HEK293 (cell line): Measurements from ENCODE around the gene LRPPRC.

ENCODE experiments used
- CTCF ChIP-seq: fragments of 450-650 bp; formaldehyde crosslinking; IDR thresholded peaks from 2 replicates; pipeline ENCODE4 v1.5.1; 2016; ENCODE audit warnings: missing biosample characterization, missing genetic modification characterization
- SETDB1 ChIP-seq: IDR thresholded peaks from one replicate; pipeline ENCODE4 v1.6.1; 2017; ENCODE audit warnings: mild to moderate bottlenecking, low read length, moderate library complexity, mixed read lengths; ENCODE audit not compliant: insufficient read length
- YY1 ChIP-seq: fragments of 450-650 bp; formaldehyde crosslinking; IDR thresholded peaks from 2 replicates; pipeline ENCODE4 v1.5.1; 2018; ENCODE audit warnings: missing biosample characterization, missing genetic modification characterization
- YY2 ChIP-seq: fragments of 450-650 bp; formaldehyde crosslinking; IDR thresholded peaks from 2 replicates; pipeline ENCODE4 v1.5.1; 2016; ENCODE audit warnings: missing biosample characterization, missing genetic modification characterization
- ZBTB49 ChIP-seq: fragments of 450-650 bp; formaldehyde crosslinking; IDR thresholded peaks from 2 replicates; pipeline ENCODE4 v1.5.1; 2016; ENCODE audit warnings: missing biosample characterization, missing genetic modification characterization, low read depth
- ZNF280D ChIP-seq: fragments of 450-650 bp; formaldehyde crosslinking; IDR thresholded peaks from 2 replicates; pipeline ENCODE4 v1.5.1; 2016; ENCODE audit warnings: missing biosample characterization, missing genetic modification characterization
- ZNF501 ChIP-seq: fragments of 450-650 bp; formaldehyde crosslinking; IDR thresholded peaks from 2 replicates; pipeline ENCODE4 v1.5.1; 2016; ENCODE audit warnings: missing biosample characterization, missing genetic modification characterization
- ZNF704 ChIP-seq: fragments of 450-650 bp; formaldehyde crosslinking; IDR thresholded peaks from 2 replicates; pipeline ENCODE4 v1.5.1; 2016; ENCODE audit warnings: missing biosample characterization, missing genetic modification characterization
- ZNF747 ChIP-seq: fragments of 450-650 bp; formaldehyde crosslinking; IDR thresholded peaks from 2 replicates; pipeline ENCODE4 v1.5.1; 2016; ENCODE audit warnings: missing biosample characterization, missing genetic modification characterization
- ZSCAN4 ChIP-seq: fragments of 450-650 bp; formaldehyde crosslinking; IDR thresholded peaks from 2 replicates; pipeline ENCODE4 v1.5.1; 2017; ENCODE audit warnings: missing biosample characterization, missing genetic modification characterization

GRCh38 chr2:43879261-43879660 is 116.5 kb downstream of the LRPPRC start:
- TF ChIP-seq ZNF747 (tag by site-specific recombination) (no peak), SETDB1 (no peak), ZBTB49 (tag by site-specific recombination) (no peak), CTCF (tag by site-specific recombination) (no peak), YY2 (tag by site-specific recombination) (no peak), ZNF280D (tag by site-specific recombination) (no peak), YY1 (no peak), ZNF704 (tag by site-specific recombination) (no peak), ZSCAN4 (tag by site-specific recombination) (no peak), ZNF501 (tag by site-specific recombination) (no peak)
